Vagina (tissue), 2 donors: ENCODE results near the gene SPATA12.

Experiments
- POLR2A ChIP-seq, 2 donors: fragments of 450-650 bp; IDR thresholded peaks; one replicate each; pipeline ENCODE4 v1.6.1; 2017; ENCODE audit warnings: antibody characterized with exemption in 2 of 2, mild to moderate bottlenecking in 2 of 2, moderate library complexity in 2 of 2
- POLR2AphosphoS5 ChIP-seq, 2 donors: sonication (generic); formaldehyde crosslinking; IDR thresholded peaks; one replicate each; pipeline ENCODE4 v1.9.0; 2017; ENCODE audit warnings: antibody characterized with exemption in 2 of 2, mild to moderate bottlenecking in 2 of 2, low read depth in 1 of 2; ENCODE audit not compliant: insufficient read depth in 1 of 2
- TF ChIP-seq, protein P1 (sequence below), 3 experiments: fragments of 450-650 bp in 2 of 3; fragments of 200-600 bp in 1 of 3; sonication (generic) in 1 of 3; IDR thresholded peaks; one replicate each; pipeline ENCODE4 v1.5.1; 2017 to 2019; ENCODE audit warnings: antibody characterized with exemption in 3 of 3, mild to moderate bottlenecking in 2 of 3, moderate library complexity in 2 of 3

DNA sequence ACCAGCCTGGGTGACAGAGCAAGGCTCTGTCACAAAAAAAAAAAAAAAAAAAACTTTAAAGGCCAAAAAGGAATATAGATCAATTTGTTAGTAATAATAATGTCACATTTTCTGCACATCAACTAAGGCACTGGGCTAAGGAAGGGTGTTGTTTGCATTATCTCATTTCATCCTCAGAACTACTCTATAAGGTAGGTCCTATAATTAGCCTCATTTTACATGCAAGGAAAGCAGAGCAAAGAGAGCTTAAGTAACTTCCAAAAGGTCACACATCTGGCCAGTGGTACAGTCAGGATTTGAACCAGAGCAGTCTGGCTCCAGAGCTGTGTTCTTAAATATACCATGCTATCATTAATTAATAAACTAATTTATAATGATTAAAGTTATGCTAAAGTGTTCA lies 42.2 kb upstream of the SPATA12 start:
- TF ChIP-seq, protein P1, sequence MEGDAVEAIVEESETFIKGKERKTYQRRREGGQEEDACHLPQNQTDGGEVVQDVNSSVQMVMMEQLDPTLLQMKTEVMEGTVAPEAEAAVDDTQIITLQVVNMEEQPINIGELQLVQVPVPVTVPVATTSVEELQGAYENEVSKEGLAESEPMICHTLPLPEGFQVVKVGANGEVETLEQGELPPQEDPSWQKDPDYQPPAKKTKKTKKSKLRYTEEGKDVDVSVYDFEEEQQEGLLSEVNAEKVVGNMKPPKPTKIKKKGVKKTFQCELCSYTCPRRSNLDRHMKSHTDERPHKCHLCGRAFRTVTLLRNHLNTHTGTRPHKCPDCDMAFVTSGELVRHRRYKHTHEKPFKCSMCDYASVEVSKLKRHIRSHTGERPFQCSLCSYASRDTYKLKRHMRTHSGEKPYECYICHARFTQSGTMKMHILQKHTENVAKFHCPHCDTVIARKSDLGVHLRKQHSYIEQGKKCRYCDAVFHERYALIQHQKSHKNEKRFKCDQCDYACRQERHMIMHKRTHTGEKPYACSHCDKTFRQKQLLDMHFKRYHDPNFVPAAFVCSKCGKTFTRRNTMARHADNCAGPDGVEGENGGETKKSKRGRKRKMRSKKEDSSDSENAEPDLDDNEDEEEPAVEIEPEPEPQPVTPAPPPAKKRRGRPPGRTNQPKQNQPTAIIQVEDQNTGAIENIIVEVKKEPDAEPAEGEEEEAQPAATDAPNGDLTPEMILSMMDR (IDR thresholded peaks at IDR 0.05) = no peak
- no peak for TF ChIP-seq POLR2AphosphoS5 (IDR thresholded peaks at IDR 0.05; ENCODE audit: insufficient read depth in 1 of 2, low read depth in 1 of 2)
- no peak for TF ChIP-seq POLR2A (IDR thresholded peaks at IDR 0.05)
